Activated CD8-positive, alpha-beta memory T cell treated with anti-CD3 and anti-CD28 coated beads for 48 hours (primary cell): ENCODE data around the gene ISG15.

Experiments used
- DNase-seq, 3 experiments: peaks; one replicate each; pipeline ENCODE4 v3.0.0-alpha.2; 2020; ENCODE audit warnings: low read depth in 2 of 3, low spot score in 2 of 3

Gene ISG15

DNA sequence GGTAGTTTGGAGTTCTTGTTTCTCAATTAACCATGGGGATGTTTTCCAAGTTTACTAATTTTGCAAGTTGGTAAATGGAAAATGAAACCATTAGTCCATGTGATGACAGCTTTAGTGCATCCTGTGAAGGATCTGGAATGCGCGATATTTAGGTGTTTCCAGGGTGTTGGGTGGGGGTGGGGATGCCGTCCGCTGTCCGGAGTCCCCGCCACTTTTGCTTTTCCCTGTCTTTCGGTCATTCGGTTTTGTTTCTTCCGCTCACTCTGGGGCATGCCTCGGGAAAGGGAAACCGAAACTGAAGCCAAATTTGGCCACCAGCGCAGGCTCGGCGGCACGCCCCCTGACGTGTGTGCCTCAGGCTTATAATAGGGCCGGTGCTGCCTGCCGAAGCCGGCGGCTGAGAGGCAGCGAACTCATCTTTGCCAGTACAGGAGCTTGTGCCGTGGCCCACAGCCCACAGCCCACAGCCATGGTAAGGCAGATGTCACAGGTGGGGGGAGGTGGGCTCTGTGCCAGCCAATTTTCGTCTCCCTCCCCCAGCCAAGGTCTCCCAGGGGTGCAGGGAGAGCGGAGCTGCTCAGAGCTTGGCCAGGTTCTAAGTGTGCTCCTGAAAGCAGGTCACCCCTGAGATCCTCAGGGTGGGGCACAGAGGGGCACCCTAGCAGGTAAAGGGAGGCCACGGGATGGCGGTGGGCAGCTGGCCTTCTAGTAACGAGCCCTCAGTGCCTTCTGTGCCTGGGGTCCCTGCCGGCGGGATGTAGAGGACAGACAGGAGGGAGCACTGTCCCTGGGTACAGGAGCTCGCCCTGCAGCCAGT is at the start of gene ISG15:
TSS of gene ISG15 (plus strand) at position 393 of the 817 bp plus-strand sequence. CDS start at position 470, 77 bp downstream.
- peak; percentile 63 to 72 (median 66) for DNase-seq

- no peak for DNase-seq
Observed at GRCh38 chr1:963746-964525, 49.4 kb upstream of the ISG15 start.

GRCh38 chr1:964691-965525 is 48.4 kb upstream of the ISG15 start:
- DNase-seq, result no peak

- DNase-seq, result no peak
Observed at GRCh38 chr1:965526-966134, 47.7 kb upstream of the ISG15 start.

GRCh38 chr1:966135-966703 is 47.1 kb upstream of the ISG15 start, which contains the start of gene PLEKHN1:
TSS of gene PLEKHN1 (plus strand) at chr1:966482. CDS start at chr1:966532, 50 bp downstream.
- DNase-seq, result peak in 1 of 3 experiments; percentile 35

GRCh38 chr1:966704-967300 is 46.5 kb upstream of the ISG15 start:
- DNase-seq, result peak; percentile 60 to 67 (median 66)

- no peak for DNase-seq
Observed at GRCh38 chr1:967466-968343, 45.6 kb upstream of the ISG15 start.

- DNase-seq, result no peak
Observed at GRCh38 chr1:969260-969855, 43.9 kb upstream of the ISG15 start.

DNA sequence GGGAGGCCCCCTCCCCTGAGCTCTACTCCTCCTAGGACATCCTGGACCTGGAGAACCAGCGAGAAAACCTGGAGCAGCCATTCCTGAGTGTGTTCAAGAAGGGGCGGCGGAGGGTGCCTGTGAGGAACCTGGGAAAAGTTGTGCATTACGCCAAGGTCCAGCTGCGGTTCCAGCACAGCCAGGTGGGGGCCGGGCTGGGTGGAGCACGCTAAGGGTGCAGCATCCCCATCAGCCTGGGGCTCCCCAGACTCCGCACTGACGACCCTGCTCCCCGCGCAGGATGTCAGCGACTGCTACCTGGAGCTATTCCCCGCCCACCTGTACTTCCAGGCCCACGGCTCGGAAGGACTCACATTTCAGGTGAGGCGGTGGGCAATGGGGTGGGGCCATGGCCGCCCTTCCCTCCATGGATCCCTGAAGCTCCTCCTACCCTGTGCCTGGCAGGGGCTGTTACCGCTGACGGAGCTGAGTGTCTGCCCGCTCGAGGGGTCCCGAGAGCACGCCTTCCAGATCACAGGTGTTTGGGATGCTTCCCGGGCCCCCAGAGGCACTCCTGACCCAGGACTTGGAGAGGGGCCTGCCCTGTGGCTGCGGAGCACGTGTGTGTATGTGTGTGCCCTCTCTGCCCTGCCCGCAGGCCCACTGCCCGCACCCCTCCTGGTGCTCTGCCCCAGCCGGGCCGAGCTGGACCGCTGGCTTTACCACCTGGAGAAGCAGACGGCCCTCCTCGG is 42.9 kb upstream of the ISG15 start:
- no peak for DNase-seq

DNA sequence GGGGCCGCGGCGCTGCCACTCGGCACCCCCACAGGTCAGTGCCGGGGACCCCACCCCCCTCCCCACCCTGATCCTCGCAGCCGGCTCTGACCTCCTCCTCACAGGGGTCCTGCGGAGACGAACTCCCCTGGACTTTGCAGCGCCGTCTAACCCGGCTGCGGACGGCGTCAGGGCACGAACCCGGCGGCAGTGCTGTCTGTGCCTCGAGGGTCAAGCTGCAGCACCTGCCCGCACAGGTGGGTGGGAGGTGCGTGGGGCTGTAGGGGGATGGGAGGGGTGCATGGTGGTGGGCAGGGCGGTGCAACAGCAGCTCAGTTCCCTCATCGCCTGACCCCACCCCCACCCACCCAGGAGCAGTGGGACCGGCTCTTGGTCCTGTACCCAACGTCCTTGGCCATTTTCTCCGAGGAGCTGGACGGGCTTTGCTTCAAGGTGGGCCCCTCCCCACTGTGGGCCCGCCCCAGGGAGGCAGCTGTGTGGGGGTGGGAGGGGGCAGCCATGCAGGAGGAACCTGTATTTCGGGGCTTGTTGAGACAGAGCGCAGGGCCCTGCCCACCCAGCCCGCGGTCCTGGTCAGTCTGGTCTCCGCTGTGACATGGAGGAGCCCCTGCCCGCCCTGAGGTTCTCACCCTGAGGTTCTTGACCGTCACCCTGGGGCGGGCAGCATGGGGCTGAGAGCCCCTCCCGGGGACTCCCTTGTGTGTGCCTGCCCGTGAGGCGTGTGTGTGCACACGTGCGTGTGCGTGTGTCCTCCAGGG is 42.1 kb upstream of the ISG15 start:
- DNase-seq, result no peak

DNA sequence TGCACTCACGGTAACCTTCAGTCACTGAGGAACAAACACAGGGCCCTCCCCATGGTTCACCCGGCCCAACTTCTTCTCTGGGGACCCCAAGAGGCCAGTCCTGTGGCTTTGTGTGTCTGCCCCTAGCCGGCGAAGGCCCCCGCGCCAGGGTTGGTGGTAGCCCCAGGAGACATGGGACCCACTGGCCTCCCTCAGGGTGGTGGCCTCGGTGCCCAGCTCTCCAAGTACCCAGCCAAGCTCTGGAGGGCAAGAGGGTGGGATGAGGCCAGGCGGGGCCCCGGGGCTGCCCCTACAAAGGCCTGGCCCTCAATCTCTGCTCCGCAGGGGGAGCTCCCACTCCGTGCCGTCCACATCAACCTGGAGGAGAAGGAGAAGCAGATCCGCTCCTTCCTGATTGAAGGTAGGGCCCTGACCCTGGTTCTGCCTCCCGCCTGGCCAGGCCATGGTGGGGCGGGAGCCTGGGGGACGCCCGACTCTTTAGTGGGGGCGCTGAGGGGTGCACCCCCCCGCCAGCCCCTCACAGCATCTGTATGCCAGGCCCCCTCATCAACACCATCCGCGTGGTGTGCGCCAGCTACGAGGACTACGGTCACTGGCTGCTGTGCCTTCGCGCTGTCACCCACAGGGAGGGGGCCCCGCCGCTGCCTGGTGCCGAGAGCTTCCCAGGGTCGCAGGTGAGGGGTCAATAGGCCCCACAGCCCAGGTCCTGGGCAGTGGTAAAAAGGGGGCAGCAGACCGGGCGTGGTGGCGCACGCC is 41.4 kb upstream of the ISG15 start:
- DNase-seq, result no peak

GRCh38 chr1:972726-973458 is 40.4 kb upstream of the ISG15 start:
- no peak for DNase-seq

- no peak for DNase-seq
Observed at GRCh38 chr1:973459-974292, 39.6 kb upstream of the ISG15 start.

DNA sequence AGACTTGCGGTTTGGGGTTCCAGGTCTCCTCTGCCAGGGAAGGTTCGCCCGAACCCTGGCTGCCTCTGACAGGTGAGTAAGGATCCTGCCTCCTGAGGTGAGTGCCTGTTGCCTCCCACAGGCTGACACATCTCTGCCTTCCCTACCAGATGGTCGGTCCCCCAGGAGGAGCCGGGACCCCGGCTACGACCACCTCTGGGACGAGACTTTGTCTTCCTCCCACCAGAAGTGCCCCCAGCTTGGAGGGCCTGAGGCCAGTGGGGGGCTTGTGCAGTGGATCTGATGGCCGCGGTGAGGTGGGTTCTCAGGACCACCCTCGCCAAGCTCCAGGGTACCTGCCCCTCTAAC is 39.0 kb upstream of the ISG15 start:
- no peak for DNase-seq

GRCh38 chr1:974687-975328 is 38.5 kb upstream of the ISG15 start:
- DNase-seq, result no peak
